HFFc6 (cell line): ENCODE data around the gene VPS52. TPM values are rescaled to one million over a fixed set of nuclear protein-coding genes. Genes with fewer than 3 reads are reported as not detected.
"Not testable (repeated sequence)": the region's sequence is repeated elsewhere in the genome, so short reads cannot be mapped to it uniquely, and the experiment has no call there.

ENCODE experiments used
- DNase-seq: peaks from one replicate; pipeline ENCODE4 v3.0.0-alpha.2; 2018
- H3K27ac Mint-ChIP-seq: 2 replicates; pipeline ENCODE4 v1.8.0; 2020; ENCODE audit warnings: mild to moderate bottlenecking, mixed read lengths
- H3K27me3 Mint-ChIP-seq: 2 replicates; pipeline ENCODE4 v1.8.0; 2021; ENCODE audit warnings: mild to moderate bottlenecking, moderate library complexity, mixed read lengths; ENCODE audit not compliant: insufficient read depth
- H3K36me3 Mint-ChIP-seq: 2 replicates; pipeline ENCODE4 v1.8.0; 2021; ENCODE audit warnings: low read depth, mixed read lengths
- H3K4me1 Mint-ChIP-seq: 2 replicates; pipeline ENCODE4 v1.8.0; 2020; ENCODE audit warnings: low read depth, mixed read lengths
- H3K4me3 Mint-ChIP-seq: 2 replicates; pipeline ENCODE4 v1.8.0; 2020; ENCODE audit warnings: mild to moderate bottlenecking, moderate library complexity, mixed read lengths
- H3K9me3 Mint-ChIP-seq: 2 replicates; pipeline ENCODE4 v1.8.0; 2020; ENCODE audit warnings: mild to moderate bottlenecking, mixed read lengths
- CTCF ChIP-seq: fragments of 200-600 bp; sonication (generic); IDR thresholded peaks from 2 replicates; pipeline ENCODE4 v1.5.0; 2021; ENCODE audit warnings: antibody characterized with exemption, mild to moderate bottlenecking
- total RNA-seq, 6 experiments: library from RNA; stranded (reverse); fragmentation: NEBNext Ultra II Directional; extraction: Animal tissue kit (Norgen Biotek cat#: 25700); gene quantifications; 2 replicates in 1 of 6; 3 replicates in 5 of 6; pipeline ENCODE4 v1.2.3, GENCODE V29; 2021

The VPS52 gene
- total RNA-seq, 6 experiments from 2014 or later = 35.7 to 51.4 (median 44.4) TPM

GRCh38 chr6:33286946-33287914 is 15.6 kb upstream of the VPS52 start:
- peaks cover 46% of the 10 kb centered on the region for H3K36me3 Mint-ChIP-seq

GRCh38 chr6:33285214-33285613 is 13.5 kb upstream of the VPS52 start:
- H3K27me3 Mint-ChIP-seq, DNase-seq, H3K9me3 Mint-ChIP-seq, H3K4me3 Mint-ChIP-seq, H3K27ac Mint-ChIP-seq: not testable (repeated sequence)
- H3K4me1 Mint-ChIP-seq = peaks cover 29% of the 10 kb centered on the region
- H3K36me3 Mint-ChIP-seq = peaks cover 36% of the 10 kb centered on the region

More at GRCh38 chr6:33286946-33287914, 15.6 kb upstream of the VPS52 start:
- Mint-ChIP-seq H3K9me3 (no peaks in the 10 kb centered on the region), H3K4me3 (peak overlapping the region; percentile 94), H3K27me3 (peaks cover 1% of the 10 kb centered on the region), H3K27ac (peak overlapping the region; percentile 31; the same call in 1 of the 2 replicates), H3K4me1 (peaks cover 42% of the 10 kb centered on the region)
- TF ChIP-seq CTCF = no peak
- DNase-seq = no peak

- no peak for TF ChIP-seq CTCF
- Mint-ChIP-seq H3K4me3 (no peak overlapping the region), H3K4me1 (peaks cover 13% of the 10 kb centered on the region), H3K9me3 (no peaks in the 10 kb centered on the region), H3K27me3 (peaks cover 15% of the 10 kb centered on the region; the same call in 1 of the 2 replicates), H3K27ac (no peak overlapping the region), H3K36me3 (peaks cover 13% of the 10 kb centered on the region)
- DNase-seq = no peak
Measured at GRCh38 chr6:33280539-33280938, 8.9 kb upstream of the VPS52 start.

- peaks cover 18% of the 10 kb centered on the region for H3K4me1 Mint-ChIP-seq
- DNase-seq = peak; percentile 69
- H3K36me3 Mint-ChIP-seq = peaks cover 17% of the 10 kb centered on the region
- peaks cover 15% of the 10 kb centered on the region; the same call in 1 of the 2 replicates for H3K27me3 Mint-ChIP-seq
- peak; percentile 84 for TF ChIP-seq CTCF
- no peak overlapping the region for H3K4me3 Mint-ChIP-seq
- no peak overlapping the region for H3K27ac Mint-ChIP-seq
- no peaks in the 10 kb centered on the region for H3K9me3 Mint-ChIP-seq
Measured at GRCh38 chr6:33279971-33280511, 8.4 kb upstream of the VPS52 start.

GRCh38 chr6:33279257-33279695 is 7.6 kb upstream of the VPS52 start:
- no peak for DNase-seq
- peaks cover 26% of the 10 kb centered on the region for H3K4me1 Mint-ChIP-seq
- peaks cover 25% of the 10 kb centered on the region for H3K36me3 Mint-ChIP-seq
- no peak for TF ChIP-seq CTCF
- H3K4me3 Mint-ChIP-seq = no peak overlapping the region
- no peak overlapping the region for H3K27ac Mint-ChIP-seq
- H3K9me3 Mint-ChIP-seq = no peaks in the 10 kb centered on the region
- peaks cover 15% of the 10 kb centered on the region; the same call in 1 of the 2 replicates for H3K27me3 Mint-ChIP-seq

- Mint-ChIP-seq H3K4me1 (peaks cover 31% of the 10 kb centered on the region), H3K27me3 (peaks cover 14% of the 10 kb centered on the region; the same call in 1 of the 2 replicates), H3K36me3 (peaks cover 28% of the 10 kb centered on the region), H3K4me3 (no peak overlapping the region), H3K9me3 (no peaks in the 10 kb centered on the region), H3K27ac (0 out of 2 replicates have a peak overlapping the region, but pooled peaks have one; percentile 7)
- no peak for DNase-seq
- TF ChIP-seq CTCF = no peak
Measured at GRCh38 chr6:33278810-33279209, 7.1 kb upstream of the VPS52 start.
